ENCODE data around the gene FAM32A.
A peak's percentile ranks its signal among the peaks of the same experiment; 100 is the strongest.
"Not testable (repeated sequence)": the region's sequence is repeated elsewhere in the genome, so short reads cannot be mapped to it uniquely, and the experiment has no call there.

FAM32A gene

DNA sequence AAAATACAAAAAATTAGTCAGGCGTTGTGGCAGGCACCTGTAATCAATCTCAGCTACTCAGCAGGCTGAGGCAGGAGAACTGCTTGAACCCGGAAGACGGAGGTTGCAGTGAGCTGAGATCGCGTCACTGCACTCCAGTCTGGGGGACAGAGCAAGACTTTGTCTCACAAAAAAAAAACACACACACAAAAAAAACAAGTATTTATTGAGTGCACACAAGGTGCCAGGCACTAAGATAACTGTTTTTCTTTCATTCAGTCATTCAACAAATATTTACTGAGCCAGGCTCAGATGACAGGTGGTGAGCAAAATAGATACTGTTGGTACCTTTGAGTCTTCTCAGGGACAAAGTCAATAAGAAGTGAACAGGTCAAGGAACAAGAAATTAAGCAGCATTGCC lies 18.2 kb upstream of the FAM32A start:
- Histone ChIP-seq H3K4me1 (ENCODE audit: control insufficient read depth, insufficient read depth, low read length) (no peaks in the 10 kb centered on the region), H3K9ac (ENCODE audit: low read length) (no peak overlapping the region), H3K36me3 (ENCODE audit: control insufficient read depth, insufficient read depth, low read length, severe bottlenecking) (no peaks in the 10 kb centered on the region), H3K27me3 (replicated peaks; ENCODE audit: control insufficient read depth, insufficient read depth, low read length) (peaks cover 6% of the 10 kb centered on the region), H3K4me3 (ENCODE audit: low read length) (no peak overlapping the region), H3K9me3 (ENCODE audit: control insufficient read depth, low read length) (no peaks in the 10 kb centered on the region)
- no peak for DNase-seq (ENCODE audit: low read depth)

DNA sequence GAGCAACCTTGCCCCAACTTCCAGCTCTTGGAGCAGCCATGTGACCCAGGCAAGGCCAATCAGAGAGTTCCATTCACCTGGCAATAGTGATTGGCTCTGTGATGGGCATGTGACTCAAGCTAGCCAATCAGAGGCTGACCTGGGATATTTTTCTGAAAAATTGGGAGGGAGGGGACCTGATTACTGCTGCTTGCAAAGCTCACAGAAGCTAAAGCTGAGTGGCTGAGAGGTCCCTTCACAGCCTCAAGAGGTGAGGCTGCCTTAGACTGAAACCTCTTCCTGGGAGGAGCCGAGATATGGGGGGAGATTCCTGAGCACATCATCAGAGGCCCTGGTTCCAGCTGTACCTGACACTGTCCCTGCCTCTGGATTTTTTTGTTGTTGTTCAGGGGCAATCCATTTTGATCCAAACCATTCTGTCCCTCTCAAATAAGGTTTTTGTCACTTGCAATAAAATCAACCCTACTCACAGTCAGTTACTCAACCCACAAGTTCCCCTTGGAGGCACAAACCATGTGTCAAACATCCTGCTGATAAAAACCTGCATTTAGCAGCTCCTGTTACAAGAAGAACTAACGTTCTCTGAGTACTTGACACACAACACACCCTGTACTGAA lies 16.6 kb upstream of the FAM32A start:
- no peak overlapping the region for H3K4me3 ChIP-seq (ENCODE audit: low read length)
- no peak for DNase-seq (ENCODE audit: low read depth)
- no peak overlapping the region for H3K9ac ChIP-seq (ENCODE audit: low read length)
- H3K4me1 ChIP-seq (ENCODE audit: control insufficient read depth, insufficient read depth, low read length) = no peaks in the 10 kb centered on the region
- no peaks in the 10 kb centered on the region for H3K9me3 ChIP-seq (ENCODE audit: control insufficient read depth, low read length)
- peaks cover 6% of the 10 kb centered on the region for H3K27me3 ChIP-seq (replicated peaks; ENCODE audit: control insufficient read depth, insufficient read depth, low read length)
- H3K36me3 ChIP-seq (ENCODE audit: control insufficient read depth, insufficient read depth, low read length, severe bottlenecking) = no peaks in the 10 kb centered on the region

GRCh38 chr19:16170134-16170533 lies 15.1 kb upstream of the FAM32A start:
- no peak for DNase-seq (ENCODE audit: low read depth)
- Histone ChIP-seq H3K4me3 (ENCODE audit: low read length) (no peak overlapping the region), H3K36me3 (ENCODE audit: control insufficient read depth, insufficient read depth, low read length, severe bottlenecking) (no peaks in the 10 kb centered on the region), H3K9me3 (ENCODE audit: control insufficient read depth, low read length) (peaks cover under 1% of the 10 kb centered on the region), H3K9ac (ENCODE audit: low read length) (no peak overlapping the region), H3K4me1 (ENCODE audit: control insufficient read depth, insufficient read depth, low read length) (no peaks in the 10 kb centered on the region), H3K27me3 (replicated peaks; ENCODE audit: control insufficient read depth, insufficient read depth, low read length) (peaks cover 6% of the 10 kb centered on the region)

GRCh38 chr19:16175954-16176353 lies 9.3 kb upstream of the FAM32A start:
- H3K9ac ChIP-seq (ENCODE audit: low read length) = no peak overlapping the region
- DNase-seq (ENCODE audit: low read depth) = no peak
- H3K27me3 ChIP-seq (replicated peaks; ENCODE audit: control insufficient read depth, insufficient read depth, low read length) = peaks cover 4% of the 10 kb centered on the region
- peaks cover 8% of the 10 kb centered on the region for H3K9me3 ChIP-seq (ENCODE audit: control insufficient read depth, low read length)
- peaks cover 9% of the 10 kb centered on the region for H3K4me1 ChIP-seq (ENCODE audit: control insufficient read depth, insufficient read depth, low read length)
- H3K36me3 ChIP-seq (ENCODE audit: control insufficient read depth, insufficient read depth, low read length, severe bottlenecking) = no peaks in the 10 kb centered on the region
- no peak overlapping the region for H3K4me3 ChIP-seq (ENCODE audit: low read length)

DNA sequence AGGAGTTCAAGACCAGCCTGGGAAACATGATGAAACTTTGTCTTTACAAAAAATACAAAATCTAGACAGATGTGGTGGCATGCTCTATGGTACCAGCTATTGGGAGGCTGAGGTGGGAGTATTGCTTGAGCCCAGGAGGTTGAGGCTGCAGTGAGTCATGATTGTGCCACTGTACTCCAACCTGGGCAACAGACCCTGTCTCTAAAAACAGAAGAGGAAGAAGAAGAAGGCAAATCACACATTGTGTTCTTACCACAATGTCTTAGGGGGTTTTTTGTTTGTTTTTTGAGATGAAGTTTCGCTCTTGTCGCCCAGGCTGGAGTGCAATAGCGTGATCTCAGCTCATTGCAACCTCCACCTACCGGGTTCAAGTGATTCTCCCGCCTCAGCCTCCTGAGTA lies 6.3 kb upstream of the FAM32A start:
- not testable (repeated sequence) for H3K9ac ChIP-seq (ENCODE audit: low read length); H3K4me3 ChIP-seq (ENCODE audit: low read length); DNase-seq (ENCODE audit: low read depth); H3K9me3 ChIP-seq (ENCODE audit: control insufficient read depth, low read length); H3K27me3 ChIP-seq (replicated peaks; ENCODE audit: control insufficient read depth, insufficient read depth, low read length); H3K36me3 ChIP-seq (ENCODE audit: control insufficient read depth, insufficient read depth, low read length, severe bottlenecking)
- peaks cover 15% of the 10 kb centered on the region for H3K4me1 ChIP-seq (ENCODE audit: control insufficient read depth, insufficient read depth, low read length)

DNA sequence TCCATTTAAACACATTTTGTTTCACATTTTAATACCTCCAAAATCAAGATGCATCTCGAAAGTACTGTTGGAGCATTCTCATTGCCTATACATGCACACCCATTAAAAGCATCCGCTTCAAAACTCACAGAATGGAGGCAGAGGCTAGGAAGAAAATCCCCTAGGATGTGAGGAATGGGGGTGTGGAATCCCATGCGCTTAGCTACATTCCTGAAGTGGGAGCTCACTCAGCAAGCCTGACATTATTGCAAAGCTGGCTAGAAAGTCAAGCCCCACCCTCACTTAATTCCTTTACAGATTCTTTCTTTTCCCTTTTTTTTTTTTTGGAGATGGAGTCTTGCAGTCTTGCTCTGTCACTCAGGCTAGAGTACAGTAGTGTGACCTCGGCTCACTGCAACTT lies 4.6 kb upstream of the FAM32A start:
- H3K4me3 ChIP-seq (ENCODE audit: low read length) = peak overlapping the region; percentile 43
- peak; percentile 91 for DNase-seq (ENCODE audit: low read depth)
- no peaks in the 10 kb centered on the region for H3K36me3 ChIP-seq (ENCODE audit: control insufficient read depth, insufficient read depth, low read length, severe bottlenecking)
- H3K9me3 ChIP-seq (ENCODE audit: control insufficient read depth, low read length) = peaks cover 2% of the 10 kb centered on the region
- peaks cover 20% of the 10 kb centered on the region for H3K4me1 ChIP-seq (ENCODE audit: control insufficient read depth, insufficient read depth, low read length)
- no peaks in the 10 kb centered on the region for H3K27me3 ChIP-seq (replicated peaks; ENCODE audit: control insufficient read depth, insufficient read depth, low read length)
- peak overlapping the region; percentile 59 for H3K9ac ChIP-seq (ENCODE audit: low read length)

- H3K36me3 ChIP-seq (ENCODE audit: control insufficient read depth, insufficient read depth, low read length, severe bottlenecking) = peaks cover 13% of the 10 kb centered on the region
- no peaks in the 10 kb centered on the region for H3K27me3 ChIP-seq (replicated peaks; ENCODE audit: control insufficient read depth, insufficient read depth, low read length)
Measured at GRCh38 chr19:16184665-16185122, 516 bp upstream of the FAM32A start.

DNA sequence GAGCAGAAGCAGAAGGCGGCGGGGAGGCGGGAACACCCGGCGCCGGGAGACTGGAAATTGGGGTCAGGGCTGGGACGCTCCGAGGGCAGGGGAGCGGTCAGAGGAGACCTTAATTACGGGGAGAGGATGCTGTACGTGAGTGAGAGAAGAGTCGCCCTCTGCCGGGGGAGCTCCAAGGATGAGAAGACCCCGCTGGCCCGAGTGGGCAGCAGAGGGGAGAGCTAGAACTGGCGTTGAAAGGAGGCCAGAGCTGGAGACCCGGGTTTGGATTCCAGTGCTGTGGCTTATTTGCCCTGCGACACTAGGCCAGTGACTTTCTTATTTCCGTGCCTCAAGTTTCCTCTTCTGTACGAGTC lies 536 bp downstream of the FAM32A start:
- peaks cover 24% of the 10 kb centered on the region for H3K36me3 ChIP-seq (ENCODE audit: control insufficient read depth, insufficient read depth, low read length, severe bottlenecking)
- H3K4me1 ChIP-seq (ENCODE audit: control insufficient read depth, insufficient read depth, low read length) = peaks cover 25% of the 10 kb centered on the region
- peak; percentile 80 for DNase-seq (ENCODE audit: low read depth)
- peak overlapping the region; percentile 96 for H3K9ac ChIP-seq (ENCODE audit: low read length)
- H3K27me3 ChIP-seq (replicated peaks; ENCODE audit: control insufficient read depth, insufficient read depth, low read length) = no peaks in the 10 kb centered on the region
- H3K4me3 ChIP-seq (ENCODE audit: low read length) = peak overlapping the region; percentile 91
- no peaks in the 10 kb centered on the region for H3K9me3 ChIP-seq (ENCODE audit: control insufficient read depth, low read length)

More at GRCh38 chr19:16184665-16185122, 516 bp upstream of the FAM32A start:
- DNase-seq (ENCODE audit: low read depth) = no peak
- H3K4me1 ChIP-seq (ENCODE audit: control insufficient read depth, insufficient read depth, low read length) = peaks cover 32% of the 10 kb centered on the region
- peak overlapping the region; percentile 96 for H3K9ac ChIP-seq (ENCODE audit: low read length)
- H3K9me3 ChIP-seq (ENCODE audit: control insufficient read depth, low read length) = no peaks in the 10 kb centered on the region
- peak overlapping the region; percentile 91 for H3K4me3 ChIP-seq (ENCODE audit: low read length)

GRCh38 chr19:16188521-16188920 lies 3.3 kb downstream of the FAM32A start:
- H3K4me1 ChIP-seq (ENCODE audit: control insufficient read depth, insufficient read depth, low read length) = peaks cover 17% of the 10 kb centered on the region
- H3K27me3 ChIP-seq (replicated peaks; ENCODE audit: control insufficient read depth, insufficient read depth, low read length) = no peaks in the 10 kb centered on the region
- H3K9me3 ChIP-seq (ENCODE audit: control insufficient read depth, low read length) = no peaks in the 10 kb centered on the region
- H3K36me3 ChIP-seq (ENCODE audit: control insufficient read depth, insufficient read depth, low read length, severe bottlenecking) = peaks cover 41% of the 10 kb centered on the region
- DNase-seq (ENCODE audit: low read depth) = no peak
- H3K9ac ChIP-seq (ENCODE audit: low read length) = no peak overlapping the region
- H3K4me3 ChIP-seq (ENCODE audit: low read length) = no peak overlapping the region

DNA sequence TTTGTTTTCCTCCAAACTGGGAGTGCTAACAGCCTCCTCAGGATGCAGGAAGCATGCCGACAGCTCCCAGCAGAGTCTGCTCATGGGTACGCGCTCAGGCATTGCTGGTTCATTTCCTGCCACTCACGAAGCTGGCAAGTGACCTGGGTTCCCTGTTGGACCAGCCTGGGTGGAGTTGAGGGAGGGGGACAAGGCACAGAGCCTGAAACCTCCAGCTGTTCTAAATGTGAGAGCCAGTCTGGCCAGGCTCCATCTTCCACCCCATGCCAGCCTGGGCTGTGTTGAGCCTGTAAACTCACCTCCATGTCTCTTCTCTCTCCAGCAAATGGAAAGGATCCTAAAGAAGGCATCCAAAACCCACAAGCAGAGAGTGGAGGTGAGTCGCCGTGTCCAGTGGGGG lies 5.0 kb downstream of the FAM32A start:
- DNase-seq (ENCODE audit: low read depth) = no peak
- Histone ChIP-seq H3K36me3 (ENCODE audit: control insufficient read depth, insufficient read depth, low read length, severe bottlenecking) (peaks cover 46% of the 10 kb centered on the region), H3K4me3 (ENCODE audit: low read length) (no peak overlapping the region), H3K27me3 (replicated peaks; ENCODE audit: control insufficient read depth, insufficient read depth, low read length) (no peaks in the 10 kb centered on the region), H3K4me1 (ENCODE audit: control insufficient read depth, insufficient read depth, low read length) (peaks cover 13% of the 10 kb centered on the region), H3K9ac (ENCODE audit: low read length) (no peak overlapping the region), H3K9me3 (ENCODE audit: control insufficient read depth, low read length) (no peaks in the 10 kb centered on the region)

DNA sequence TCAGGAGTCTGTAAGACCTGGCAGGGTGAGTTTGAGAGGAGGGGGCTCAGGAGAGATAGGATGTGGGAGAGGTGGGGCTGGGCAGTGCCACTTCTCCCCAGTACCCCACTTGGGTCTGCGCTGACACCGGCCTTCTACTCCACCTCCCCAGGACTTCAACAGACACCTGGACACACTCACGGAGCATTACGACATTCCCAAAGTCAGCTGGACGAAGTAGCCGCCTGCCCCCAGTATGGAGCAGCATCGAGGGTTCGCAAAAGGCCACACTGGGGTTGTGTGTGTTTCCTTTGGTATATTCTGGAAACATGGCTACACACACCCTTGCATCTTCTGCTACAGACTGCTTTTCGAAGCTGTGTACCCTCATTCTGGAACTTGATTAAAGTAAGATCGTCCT lies 5.5 kb downstream of the FAM32A start:
- no peak for DNase-seq (ENCODE audit: low read depth)

More for the DNA sequence above, 5.5 kb downstream of the FAM32A start:
- H3K27me3 ChIP-seq (replicated peaks; ENCODE audit: control insufficient read depth, insufficient read depth, low read length) = no peaks in the 10 kb centered on the region
- H3K4me1 ChIP-seq (ENCODE audit: control insufficient read depth, insufficient read depth, low read length) = peaks cover 18% of the 10 kb centered on the region
- no peak overlapping the region for H3K4me3 ChIP-seq (ENCODE audit: low read length)
- H3K9ac ChIP-seq (ENCODE audit: low read length) = no peak overlapping the region
- H3K9me3 ChIP-seq (ENCODE audit: control insufficient read depth, low read length) = no peaks in the 10 kb centered on the region
- peaks cover 46% of the 10 kb centered on the region for H3K36me3 ChIP-seq (ENCODE audit: control insufficient read depth, insufficient read depth, low read length, severe bottlenecking)

Measured in adipocyte (in vitro differentiated cells).